Endothelial cell of umbilical vein (primary cell): ENCODE measurements around the gene NFX1. TPM values are rescaled to one million over a fixed set of nuclear protein-coding genes. Genes with fewer than 3 reads are reported as not detected.

Source experiments
- BruUV-seq: library from RNA; stranded (reverse); fragments of 400-500 nt; replicated peaks from 2 replicates; lab custom pipeline; 2021; lab: Mats Ljungman, UMichigan
- CTCF ChIA-PET: fragments of 300-600, 350-600 bp; sonication (Branson Sonifier 250); formaldehyde crosslinking; loops from one replicate; lab custom pipeline; 2021; ENCODE audit warnings: antibody characterized with exemption, inconsistent platforms; lab: Charles Lee
- POLR2A ChIA-PET: fragments of 300-600, 350-600 bp; sonication (Branson Sonifier 250); formaldehyde crosslinking; loops from one replicate; lab custom pipeline; 2021; ENCODE audit warnings: antibody characterized with exemption, inconsistent platforms; lab: Charles Lee
- DNase-seq: peaks from one replicate; pipeline ENCODE4 v3.0.0-alpha.2; 2011; ENCODE audit warnings: low read depth, low spot score
- FAIRE-seq: peaks from 2 replicates; lab custom pipeline; 2011; peaks lifted over from hg19 to GRCh38; lab: Jason Lieb, UNC
- H2AFZ ChIP-seq: 2 replicates; pipeline ENCODE4 v1.6.0; 2012; ENCODE audit warnings: low read depth, low read length, control low read depth, inconsistent platforms
- H3K27ac ChIP-seq: 2 replicates; pipeline ENCODE4 v1.5.1; 2011; ENCODE audit warnings: low read depth, mild to moderate bottlenecking, control low read depth, low read length, moderate library complexity; ENCODE audit not compliant: insufficient read depth
- H3K27me3 ChIP-seq, 2 experiments: 2 replicates each; pipeline versions ENCODE4 v1.6.0 to v1.6.1; 2011; ENCODE audit warnings: low read length in 2 of 2, mixed read lengths in 1 of 2; ENCODE audit not compliant: control insufficient read depth in 2 of 2, insufficient read depth in 2 of 2
- H3K36me3 ChIP-seq, 2 experiments: 2 replicates in 1 of 2; 3 replicates in 1 of 2; pipeline ENCODE4 v1.5.1; 2011; ENCODE audit warnings: low read length in 2 of 2, mild to moderate bottlenecking in 1 of 2, moderate library complexity in 1 of 2; ENCODE audit not compliant: control insufficient read depth in 2 of 2, insufficient read depth in 2 of 2; ENCODE audit errors: extremely low read depth in 1 of 2
- H3K4me1 ChIP-seq: 3 replicates; pipeline ENCODE4 v1.5.1; 2011; ENCODE audit warnings: mild to moderate bottlenecking, low read length; ENCODE audit not compliant: control insufficient read depth, insufficient read depth; ENCODE audit errors: extremely low read depth
- H3K4me2 ChIP-seq: 2 replicates; pipeline ENCODE4 v1.6.1; 2011; ENCODE audit warnings: low read length, control low read depth, mixed read lengths; ENCODE audit not compliant: insufficient read depth
- H3K4me3 ChIP-seq, 3 experiments: fragments of 200-600 bp in 1 of 3; sonication (generic), shearing (Covaris generic) in 1 of 3; replicated peaks in 1 of 3; 2 replicates each; pipeline ENCODE4 v1.5.1; 2011 to 2016; ENCODE audit warnings: control low read depth in 3 of 3, low read length in 3 of 3, mild to moderate bottlenecking in 2 of 3, inconsistent platforms in 1 of 3, low read depth in 1 of 3, moderate library complexity in 1 of 3; ENCODE audit not compliant: insufficient read depth in 1 of 3
- H3K79me2 ChIP-seq: 2 replicates; pipeline ENCODE4 v1.6.0; 2012; ENCODE audit warnings: low read length, inconsistent platforms; ENCODE audit not compliant: control insufficient read depth, insufficient read depth
- H3K9ac ChIP-seq: replicated peaks from 2 replicates; pipeline ENCODE3; 2011; ENCODE audit warnings: low read length, control low read depth; ENCODE audit not compliant: insufficient read depth; ENCODE audit errors: extremely low read depth
- H3K9me1 ChIP-seq: replicated peaks from 3 replicates; pipeline ENCODE4 v1.6.0; 2011; ENCODE audit warnings: mild to moderate bottlenecking, low read length; ENCODE audit not compliant: control insufficient read depth, insufficient read depth; ENCODE audit errors: extremely low read depth
- H3K9me3 ChIP-seq: replicated peaks from 2 replicates; pipeline ENCODE4 v1.5.1; 2012; ENCODE audit warnings: low read length, inconsistent platforms; ENCODE audit not compliant: control insufficient read depth, insufficient read depth
- H4K20me1 ChIP-seq: replicated peaks from 2 replicates; pipeline ENCODE3; 2011; ENCODE audit warnings: mild to moderate bottlenecking, low read length; ENCODE audit not compliant: control insufficient read depth, insufficient read depth; ENCODE audit errors: extremely low read depth
- CTCF ChIP-seq, 2 donors: IDR thresholded peaks; 1 replicate in 1 of 2; 2 replicates in 1 of 2; pipeline ENCODE4 v1.5.1; 2011; ENCODE audit warnings: low read length in 2 of 2, mild to moderate bottlenecking in 2 of 2, moderate library complexity in 2 of 2, control low read depth in 1 of 2, inconsistent platforms in 1 of 2, low read depth in 1 of 2; ENCODE audit not compliant: insufficient read depth in 1 of 2; ENCODE audit errors: extremely low read depth in 1 of 2
- EZH2 ChIP-seq: IDR thresholded peaks from 2 replicates; pipeline ENCODE4 v1.6.1; 2012; ENCODE audit warnings: borderline replicate concordance, low read depth, mild to moderate bottlenecking, moderate library complexity, low read length, inconsistent platforms; ENCODE audit not compliant: severe bottlenecking
- FOS ChIP-seq: IDR thresholded peaks from 2 replicates; pipeline ENCODE4 v1.6.1; 2011; ENCODE audit warnings: mild to moderate bottlenecking, low read length, moderate library complexity, borderline replicate concordance; ENCODE audit not compliant: insufficient read depth
- GATA2 ChIP-seq: IDR thresholded peaks from 2 replicates; pipeline ENCODE4 v1.7.0; 2011; ENCODE audit warnings: low read depth, mild to moderate bottlenecking, moderate library complexity, mixed read lengths, low read length; ENCODE audit not compliant: insufficient read length, insufficient read depth
- JUN ChIP-seq: IDR thresholded peaks from 2 replicates; pipeline ENCODE4 v1.6.1; 2011; ENCODE audit warnings: borderline replicate concordance, low read depth; ENCODE audit not compliant: insufficient read length, insufficient read depth
- MAX ChIP-seq: IDR thresholded peaks from 2 replicates; pipeline ENCODE4 v1.6.1; 2011; ENCODE audit not compliant: insufficient read depth, insufficient read length
- MYC ChIP-seq: IDR thresholded peaks from one replicate; pipeline ENCODE4 v1.6.1; 2011; ENCODE audit warnings: mild to moderate bottlenecking, low read depth, low read length
- dilution Hi-C: fragments of 300-500 bp; cut with MboI; formaldehyde crosslinking; loops from one replicate; pipeline ENCODE4 v1.15.0; 2019; ENCODE audit warnings: low sequenced_read_pairs; ENCODE audit not compliant: extremely low pct_ligation_motif_present
- intact Hi-C: fragments of 100-400 bp; cut with micrococcal nuclease; formaldehyde crosslinking; loops from one replicate; pipeline ENCODE4 v1.10.0; 2022
- polyA plus RNA-seq, 4 experiments: library from polyadenylated mRNA; depleted of rRNA in 3 of 4; stranded (reverse) in 3 of 4; unstranded in 1 of 4; fragments of >200 nt; gene quantifications; 2 replicates each; pipeline versions ENCODE4 v1.2.1 to v1.2.3, GENCODE V29; 2011 to 2012; ENCODE audit warnings: missing spikeins in 1 of 4
- total RNA-seq: library from RNA; stranded (reverse); gene quantifications from 2 replicates; pipeline ENCODE4 v1.2.3, GENCODE V29; 2021

NFX1 gene
- total and polyA plus RNA-seq, 2 donors (not counting 3 experiments of a cell fraction or from before 2014, with no cell fraction given) = 19.3 to 21.7 TPM

GRCh38 chr9:33366979-33367480 lies 76.7 kb downstream of the NFX1 start:
- H3K4me1 ChIP-seq = no peaks in the 10 kb centered on the region
- intact Hi-C loops (no loop called here), dilution Hi-C loops (no loop called here)
- no TSS peak for BruUV-seq
- no peak overlapping the region for H3K4me3 ChIP-seq
- DNase-seq (no peak), FAIRE-seq (no peak)
- no peaks in the 10 kb centered on the region for H3K9me3 ChIP-seq
- POLR2A ChIA-PET = no interaction called here
- H3K27ac ChIP-seq = no peak overlapping the region
- H2AFZ ChIP-seq = no peak overlapping the region
- peaks cover 8 to 23% of the 10 kb centered on the region in 2 experiments for H3K36me3 ChIP-seq
- no peaks in the 10 kb centered on the region for H3K79me2 ChIP-seq
- H3K4me2 ChIP-seq = no peak overlapping the region
- no peaks in the 10 kb centered on the region for H4K20me1 ChIP-seq
- no peaks in the 10 kb centered on the region for H3K9me1 ChIP-seq
- TF ChIP-seq FOS (no peak), JUN (no peak), EZH2 (no peak), GATA2 (no peak), MAX (no peak), MYC (no peak), CTCF (IDR thresholded peaks at IDR 0.05; ENCODE audit: extremely low read depth in 1 of 2, insufficient read depth in 1 of 2, low read depth in 1 of 2, low read length in 2 of 2) (no peak)
- CTCF ChIA-PET = interaction anchor here (1.0 kb wide), 1 partner anchor 8 kb away, joined by 3 read pairs; no protein-coding TSS in a partner anchor
- H3K27me3 ChIP-seq = no peaks in the 10 kb centered on the region
- H3K9ac ChIP-seq = no peak overlapping the region
